PC-3 (cell line): ENCODE results near the gene MYO5A.

Experiments used
- CTCF ChIP-seq: fragments of 300-600 bp; sonication (generic); conservative IDR thresholded peaks from 2 replicates; pipeline ENCODE4 v1.5.1; 2017; ENCODE audit warnings: antibody characterized with exemption, low read depth, mild to moderate bottlenecking, low read length
- EZH2 ChIP-seq: fragments of 300-600 bp; sonication (generic); IDR thresholded peaks from one replicate; pipeline ENCODE4 v1.6.1; 2017; ENCODE audit warnings: antibody characterized with exemption, mild to moderate bottlenecking, low read length; ENCODE audit not compliant: unreplicated experiment

GRCh38 chr15:52462806-52463360, 65.8 kb downstream of the MYO5A start:
- no peak for TF ChIP-seq EZH2
- TF ChIP-seq CTCF = no peak
